Lung (tissue), 12 donors: ENCODE data around the gene TTF2. TPM values are rescaled to one million over a fixed set of nuclear protein-coding genes. Genes with fewer than 3 reads are reported as not detected.

Experiments used
- ATAC-seq: fragments of 200-7000 bp; cut with Tn5 transposase; one replicate; pipeline ENCODE4 v1.9.1; 2020; ENCODE audit warnings: moderate number of reproducible peaks; ENCODE audit not compliant: insufficient read depth, low FRiP score
- DNase-seq, 3 donors: peaks; one replicate each; pipeline ENCODE4 v3.0.0-alpha.2; 2013 to 2017
- H3K27ac ChIP-seq, 2 donors: one replicate each; pipeline ENCODE4 v1.5.1; 2013; ENCODE audit warnings: mild to moderate bottlenecking in 2 of 2, moderate library complexity in 2 of 2, control low read depth in 1 of 2, inconsistent platforms in 1 of 2, low read depth in 1 of 2, low read length in 1 of 2
- H3K27me3 ChIP-seq, 3 donors: one replicate each; pipeline ENCODE4 v1.5.1; 2013; ENCODE audit warnings: low read length in 2 of 3; ENCODE audit not compliant: control insufficient read depth in 3 of 3, insufficient read depth in 3 of 3
- H3K36me3 ChIP-seq, 4 donors: one replicate each; pipeline ENCODE4 v1.5.1; 2013; ENCODE audit warnings: low read length in 4 of 4, mild to moderate bottlenecking in 1 of 4, moderate library complexity in 1 of 4; ENCODE audit not compliant: control insufficient read depth in 4 of 4, insufficient read depth in 4 of 4
- H3K4me1 ChIP-seq, 5 donors: one replicate each; pipeline ENCODE4 v1.5.1; 2013; ENCODE audit warnings: low read length in 5 of 5, mild to moderate bottlenecking in 2 of 5, moderate library complexity in 1 of 5; ENCODE audit not compliant: control insufficient read depth in 5 of 5, insufficient read depth in 5 of 5
- H3K4me3 ChIP-seq: one replicate; pipeline ENCODE4 v1.5.1; 2013; ENCODE audit warnings: mild to moderate bottlenecking, control low read depth, moderate library complexity
- H3K9ac ChIP-seq, 2 donors: one replicate each; pipeline ENCODE4 v1.5.1; 2013; ENCODE audit warnings: low read length in 2 of 2, control low read depth in 1 of 2; ENCODE audit not compliant: insufficient read depth in 1 of 2
- H3K9me3 ChIP-seq, 4 donors: one replicate each; pipeline ENCODE4 v1.5.1; 2013; ENCODE audit warnings: low read length in 3 of 4, mild to moderate bottlenecking in 1 of 4, moderate library complexity in 1 of 4; ENCODE audit not compliant: control insufficient read depth in 4 of 4, insufficient read depth in 3 of 4
- WGBS, 2 donors: extraction: QIAGEN DNeasy Blood & Tissue Kit; methylation state at CpG; one replicate each; pipeline ENCODE4 v1.1.7; 2013; 5-methylcytosine and 5-hydroxymethylcytosine counted together
- polyA plus RNA-seq, 2 donors: library from polyadenylated mRNA; stranded (reverse); fragments of 200-250 nt; gene quantifications; one replicate each; pipeline ENCODE4 v1.2.1, GENCODE V29; 2013
- total RNA-seq, 2 donors: library from RNA; depleted of rRNA in 1 of 2; stranded (reverse); fragments of >200 nt in 1 of 2; gene quantifications; one replicate each; pipeline ENCODE4 v1.2.1, GENCODE V29; 2014 to 2021
- TF ChIP-seq, protein P1 (sequence below): IDR thresholded peaks from 2 replicates; pipeline ENCODE4 v1.5.1; 2012; ENCODE audit warnings: mild to moderate bottlenecking; ENCODE audit errors: control extremely low read depth, extremely low read depth
- donor health status: control.
- donor health status: control.
- donor health status: Bipolar disorder and iron deficiency.
- donor health status: healthy.
- donor health status: DM: yes; HTN: yes; CAD: no.

The TTF2 gene
- total and polyA plus RNA-seq, 4 donors = 3.9 to 21.0 (median 11.6) TPM

DNA sequence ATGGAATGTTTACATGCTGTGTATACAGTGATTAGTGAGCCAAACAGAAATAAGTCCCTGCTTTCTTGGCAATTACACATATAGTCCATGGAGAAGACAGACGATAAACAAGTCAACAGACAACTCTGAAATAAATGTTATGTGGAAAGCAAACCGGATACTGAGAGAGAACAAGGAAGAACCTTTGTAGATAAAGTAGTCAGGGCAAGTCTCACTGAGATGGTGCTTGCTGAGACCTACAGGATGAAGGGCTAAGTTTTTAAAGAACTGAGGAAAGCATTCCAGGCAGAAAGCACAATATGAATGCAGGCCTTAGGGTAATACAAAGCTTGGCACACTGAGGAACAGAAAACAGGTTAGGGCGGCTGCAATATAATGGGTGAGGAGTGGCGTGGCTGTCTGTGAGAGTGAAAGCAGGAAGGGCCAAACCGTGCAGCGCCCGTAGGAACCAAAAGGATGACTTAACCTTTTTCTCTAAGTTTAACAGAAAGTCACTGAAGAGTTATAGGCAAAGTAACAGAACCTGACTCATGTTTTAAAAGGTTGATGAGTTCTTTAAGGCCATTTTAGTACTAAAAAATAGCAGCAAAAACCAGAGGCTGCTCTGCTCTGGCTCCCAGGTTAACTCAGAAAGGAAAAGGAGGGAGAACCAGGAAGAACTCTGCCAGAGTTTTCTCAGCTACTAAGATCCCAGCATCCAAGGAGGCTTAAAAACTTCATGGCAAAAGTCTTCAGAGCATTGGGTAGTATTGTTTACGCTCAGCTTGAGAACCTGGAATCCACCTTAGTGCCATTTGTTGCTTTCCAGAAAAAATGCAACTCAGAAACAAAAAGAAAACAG lies 8.7 kb upstream of the TTF2 start:
- Histone ChIP-seq H3K9me3 (no peaks in the 10 kb centered on the region), H3K27me3 (no peaks in the 10 kb centered on the region), H3K4me3 (no peak overlapping the region), H3K27ac (no peak overlapping the region), H3K36me3 (no peaks in the 10 kb centered on the region), H3K9ac (no peak overlapping the region), H3K4me1 (peaks cover 0 to 7% (median 2%) of the 10 kb centered on the region in 5 donors)
- 16 to 35% methylated on average over 8 of the region's 8 CpGs for WGBS, 2 donors
- TF ChIP-seq, protein P1, sequence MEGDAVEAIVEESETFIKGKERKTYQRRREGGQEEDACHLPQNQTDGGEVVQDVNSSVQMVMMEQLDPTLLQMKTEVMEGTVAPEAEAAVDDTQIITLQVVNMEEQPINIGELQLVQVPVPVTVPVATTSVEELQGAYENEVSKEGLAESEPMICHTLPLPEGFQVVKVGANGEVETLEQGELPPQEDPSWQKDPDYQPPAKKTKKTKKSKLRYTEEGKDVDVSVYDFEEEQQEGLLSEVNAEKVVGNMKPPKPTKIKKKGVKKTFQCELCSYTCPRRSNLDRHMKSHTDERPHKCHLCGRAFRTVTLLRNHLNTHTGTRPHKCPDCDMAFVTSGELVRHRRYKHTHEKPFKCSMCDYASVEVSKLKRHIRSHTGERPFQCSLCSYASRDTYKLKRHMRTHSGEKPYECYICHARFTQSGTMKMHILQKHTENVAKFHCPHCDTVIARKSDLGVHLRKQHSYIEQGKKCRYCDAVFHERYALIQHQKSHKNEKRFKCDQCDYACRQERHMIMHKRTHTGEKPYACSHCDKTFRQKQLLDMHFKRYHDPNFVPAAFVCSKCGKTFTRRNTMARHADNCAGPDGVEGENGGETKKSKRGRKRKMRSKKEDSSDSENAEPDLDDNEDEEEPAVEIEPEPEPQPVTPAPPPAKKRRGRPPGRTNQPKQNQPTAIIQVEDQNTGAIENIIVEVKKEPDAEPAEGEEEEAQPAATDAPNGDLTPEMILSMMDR = no peak
- DNase-seq (peak in 2 of 3 donors; percentile 33 to 39), ATAC-seq (no peak)

DNA sequence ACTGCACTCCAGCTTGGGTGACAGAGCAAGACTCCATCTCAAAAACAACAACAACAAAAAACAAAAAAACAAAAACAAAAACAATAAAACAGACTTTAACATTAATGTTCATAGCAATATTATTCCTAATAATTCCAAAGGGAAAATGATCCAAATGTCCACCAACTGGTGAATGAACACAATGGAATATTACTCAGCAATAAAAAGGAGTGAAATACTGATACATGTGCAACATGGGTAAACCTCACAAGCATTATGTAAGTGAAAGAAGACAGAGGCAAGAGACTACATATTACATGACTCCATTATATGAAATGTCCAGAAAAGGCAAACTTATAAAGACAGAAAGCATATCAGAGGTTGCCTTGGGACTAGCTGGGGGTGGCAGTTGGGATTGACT lies 6.1 kb upstream of the TTF2 start:
- no peaks in the 10 kb centered on the region for H3K9me3 ChIP-seq
- no peak for ATAC-seq

DNA sequence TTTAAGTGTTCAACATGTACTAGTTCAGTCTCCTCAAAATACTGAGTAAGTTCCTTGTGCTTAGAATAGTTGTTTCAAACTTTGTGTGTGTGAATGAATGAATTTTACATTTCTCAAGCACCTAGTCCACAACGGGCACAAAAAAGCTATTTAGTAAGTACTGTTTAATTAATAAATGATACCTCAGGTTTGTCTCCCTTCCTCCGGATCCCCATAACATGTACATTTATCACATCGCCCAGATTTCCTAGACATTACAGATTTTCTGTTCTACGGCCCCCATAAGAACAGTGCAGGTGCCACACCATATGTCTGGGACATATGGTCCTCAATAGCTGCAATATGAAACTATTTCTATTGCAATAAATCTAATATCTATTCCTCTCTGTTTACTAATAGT lies 1.3 kb upstream of the TTF2 start:
- DNase-seq = no peak
- WGBS, 2 donors = 22 to 31% methylated on average over 4 of the region's 4 CpGs
- H3K27me3 ChIP-seq = no peaks in the 10 kb centered on the region
- peak overlapping the region in 1 of 2 donors; percentile 88 for H3K9ac ChIP-seq
- H3K4me1 ChIP-seq = peaks cover 0 to 9% (median 0%) of the 10 kb centered on the region in 5 donors
- no peak for ATAC-seq
- TF ChIP-seq, protein P1 = no peak
- no peaks in the 10 kb centered on the region for H3K36me3 ChIP-seq
- H3K4me3 ChIP-seq = no peak overlapping the region
- H3K27ac ChIP-seq = no peak overlapping the region
- no peaks in the 10 kb centered on the region for H3K9me3 ChIP-seq

More for the DNA sequence above, 6.1 kb upstream of the TTF2 start:
- no peak overlapping the region for H3K4me3 ChIP-seq
- peaks cover 0 to 11% (median 2%) of the 10 kb centered on the region in 5 donors for H3K4me1 ChIP-seq
- TF ChIP-seq, protein P1 = no peak
- H3K9ac ChIP-seq = no peak overlapping the region
- no peaks in the 10 kb centered on the region for H3K27me3 ChIP-seq
- H3K27ac ChIP-seq = no peak overlapping the region
- DNase-seq = no peak
- no peaks in the 10 kb centered on the region for H3K36me3 ChIP-seq

DNA sequence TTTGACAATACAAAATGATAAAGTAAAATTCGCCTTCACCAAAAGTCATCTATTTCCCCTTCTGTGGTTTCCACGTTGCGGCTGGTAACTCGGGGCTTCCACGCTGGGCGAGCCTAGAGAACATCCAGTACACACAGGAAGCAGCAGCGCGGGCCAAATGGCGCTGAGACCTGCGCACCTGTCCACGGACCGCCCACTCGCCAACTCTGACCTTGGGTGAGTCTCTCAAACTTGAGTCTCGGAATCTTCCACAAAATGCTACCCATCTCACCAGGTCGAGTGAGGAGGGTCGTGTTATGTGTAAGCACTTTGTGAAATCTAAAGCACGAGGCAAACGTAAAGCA lies 820 bp upstream of the TTF2 start:
- DNase-seq (no peak), ATAC-seq (no peak)
- Histone ChIP-seq H3K9me3 (no peaks in the 10 kb centered on the region), H3K27ac (peak overlapping the region in 1 of 2 donors; percentile 58), H3K27me3 (no peaks in the 10 kb centered on the region), H3K36me3 (no peaks in the 10 kb centered on the region), H3K4me1 (peaks cover 0 to 9% (median 0%) of the 10 kb centered on the region in 5 donors), H3K4me3 (peak overlapping the region; percentile 34), H3K9ac (peak overlapping the region; percentile 31 to 88)
- 0 to 1% methylated on average over 18 of the region's 18 CpGs for WGBS, 2 donors
- TF ChIP-seq, protein P1 = no peak
